ENCODE measurements around the gene HMGCR.
"Not testable (repeated sequence)": the region's sequence is repeated elsewhere in the genome, so short reads cannot be mapped to it uniquely, and the experiment has no call there.

The HMGCR gene

GRCh38 chr5:75331095-75332090 lies 5.6 kb upstream of the HMGCR start:
- Histone ChIP-seq H3K9me3 (no peaks in the 10 kb centered on the region), H3K4me3 (ENCODE audit: low read depth, low read length) (no peak overlapping the region), H3K36me3 (no peaks in the 10 kb centered on the region), H3K4me1 (no peaks in the 10 kb centered on the region), H3K27me3 (no peaks in the 10 kb centered on the region)
- no peak for DNase-seq
- peak; percentile 32; the same call in 1 of the 2 replicates for TF ChIP-seq CTCF (IDR thresholded peaks at IDR 0.05; ENCODE audit: low read depth, low read length)

GRCh38 chr5:75333759-75334158 lies 3.3 kb upstream of the HMGCR start:
- H3K4me3 ChIP-seq (ENCODE audit: low read depth, low read length); H3K4me1 ChIP-seq; H3K36me3 ChIP-seq; H3K27me3 ChIP-seq; DNase-seq; H3K9me3 ChIP-seq: not testable (repeated sequence)

- not testable (repeated sequence) for H3K4me1 ChIP-seq; H3K9me3 ChIP-seq; H3K4me3 ChIP-seq (ENCODE audit: low read depth, low read length); H3K27me3 ChIP-seq; DNase-seq; H3K36me3 ChIP-seq
Measured at GRCh38 chr5:75334413-75334812, 2.6 kb upstream of the HMGCR start.

- no peak for TF ChIP-seq CTCF (IDR thresholded peaks at IDR 0.05; ENCODE audit: low read depth, low read length)
- DNase-seq: no peak
- H3K36me3 ChIP-seq: 0 out of 2 replicates have a peak, but pooled peaks cover 2% of the 10 kb centered on the region
- no peaks in the 10 kb centered on the region for H3K9me3 ChIP-seq
- no peaks in the 10 kb centered on the region for H3K4me1 ChIP-seq
- no peak overlapping the region for H3K4me3 ChIP-seq (ENCODE audit: low read depth, low read length)
- no peaks in the 10 kb centered on the region for H3K27me3 ChIP-seq
Measured at GRCh38 chr5:75335486-75335885, 1.5 kb upstream of the HMGCR start.

- no peaks in the 10 kb centered on the region for H3K9me3 ChIP-seq
- peak; percentile 61 for DNase-seq
- no peaks in the 10 kb centered on the region for H3K4me1 ChIP-seq
- H3K36me3 ChIP-seq: 0 out of 2 replicates have a peak, but pooled peaks cover 3% of the 10 kb centered on the region
- peak; percentile 56 for TF ChIP-seq CTCF (IDR thresholded peaks at IDR 0.05; ENCODE audit: low read depth, low read length)
- peak overlapping the region; percentile 81 for H3K4me3 ChIP-seq (ENCODE audit: low read depth, low read length)
- no peaks in the 10 kb centered on the region for H3K27me3 ChIP-seq
Measured at GRCh38 chr5:75335952-75336614, 937 bp upstream of the HMGCR start.

GRCh38 chr5:75337366-75338021 lies 474 bp downstream of the HMGCR start:
- H3K4me1 ChIP-seq: no peaks in the 10 kb centered on the region; the same call in none of the 2 replicates
- no peaks in the 10 kb centered on the region for H3K9me3 ChIP-seq
- TF ChIP-seq CTCF (IDR thresholded peaks at IDR 0.05; ENCODE audit: low read depth, low read length): no peak
- H3K4me3 ChIP-seq (ENCODE audit: low read depth, low read length): peak overlapping the region; percentile 73
- no peak for DNase-seq
- H3K27me3 ChIP-seq: no peaks in the 10 kb centered on the region
- H3K36me3 ChIP-seq: peaks cover 4% of the 10 kb centered on the region
